ENCODE data around the gene TRIM66. TPM values are rescaled to one million over a fixed set of nuclear protein-coding genes. Genes with fewer than 3 reads are reported as not detected.

TRIM66 gene
- total RNA-seq, 2 donors from 2014 or later: 10.2 to 18.1 TPM

GRCh38 chr11:8621147-8621546 is 61.3 kb downstream of the TRIM66 start:
- ATAC-seq (ENCODE audit: insufficient number of reproducible peaks, low FRiP score, low read depth) (no peak), DNase-seq (ENCODE audit: low spot score) (no peak)
- H3K4me1 ChIP-seq (ENCODE audit: control insufficient read depth in 1 of 2, low read depth in 2 of 2): no peaks in the 10 kb centered on the region
- no peak for TF ChIP-seq CTCF (IDR thresholded peaks at IDR 0.05)
- H3K36me3 ChIP-seq: peaks cover 49% of the 10 kb centered on the region
- no peak overlapping the region for H3K4me3 ChIP-seq
- no peak overlapping the region for H3K27ac ChIP-seq
- no peaks in the 10 kb centered on the region for H3K9me3 ChIP-seq
- H3K27me3 ChIP-seq (replicated peaks; ENCODE audit: insufficient read depth): no peaks in the 10 kb centered on the region

GRCh38 chr11:8617063-8617462 is 65.4 kb downstream of the TRIM66 start:
- TF ChIP-seq CTCF (IDR thresholded peaks at IDR 0.05): no peak
- no peaks in the 10 kb centered on the region for H3K27me3 ChIP-seq (replicated peaks; ENCODE audit: insufficient read depth)
- no peak overlapping the region for H3K27ac ChIP-seq
- no peak for DNase-seq (ENCODE audit: low spot score)
- H3K4me1 ChIP-seq (ENCODE audit: control insufficient read depth in 1 of 2, low read depth in 2 of 2): no peaks in the 10 kb centered on the region
- no peaks in the 10 kb centered on the region for H3K9me3 ChIP-seq
- H3K36me3 ChIP-seq: peaks cover 29% of the 10 kb centered on the region
- ATAC-seq (ENCODE audit: insufficient number of reproducible peaks, low FRiP score, low read depth): no peak
- H3K4me3 ChIP-seq: no peak overlapping the region

- Histone ChIP-seq H3K27me3 (replicated peaks; ENCODE audit: insufficient read depth) (no peaks in the 10 kb centered on the region), H3K4me1 (ENCODE audit: control insufficient read depth in 1 of 2, low read depth in 2 of 2) (no peaks in the 10 kb centered on the region), H3K9me3 (no peaks in the 10 kb centered on the region), H3K27ac (no peak overlapping the region), H3K4me3 (no peak overlapping the region), H3K36me3 (peaks cover 23% of the 10 kb centered on the region)
- ATAC-seq (ENCODE audit: insufficient number of reproducible peaks, low FRiP score, low read depth) (no peak), DNase-seq (ENCODE audit: low spot score) (no peak)
- TF ChIP-seq CTCF (IDR thresholded peaks at IDR 0.05): no peak
These were observed 67.0 kb downstream of the TRIM66 start for GRCh38 chr11:8615291-8616032.

GRCh38 chr11:8614497-8614896 is 68.0 kb downstream of the TRIM66 start:
- Histone ChIP-seq H3K4me3 (no peak overlapping the region), H3K9me3 (no peaks in the 10 kb centered on the region), H3K27ac (no peak overlapping the region), H3K4me1 (ENCODE audit: control insufficient read depth in 1 of 2, low read depth in 2 of 2) (no peaks in the 10 kb centered on the region), H3K36me3 (peaks cover 23% of the 10 kb centered on the region), H3K27me3 (replicated peaks; ENCODE audit: insufficient read depth) (no peaks in the 10 kb centered on the region)
- ATAC-seq (ENCODE audit: insufficient number of reproducible peaks, low FRiP score, low read depth): no peak
- no peak for TF ChIP-seq CTCF (IDR thresholded peaks at IDR 0.05)
- DNase-seq (ENCODE audit: low spot score): no peak

- Histone ChIP-seq H3K27ac (no peak overlapping the region), H3K9me3 (no peaks in the 10 kb centered on the region), H3K27me3 (replicated peaks; ENCODE audit: insufficient read depth) (no peaks in the 10 kb centered on the region), H3K36me3 (peaks cover 21% of the 10 kb centered on the region), H3K4me1 (ENCODE audit: control insufficient read depth in 1 of 2, low read depth in 2 of 2) (no peaks in the 10 kb centered on the region), H3K4me3 (no peak overlapping the region)
- no peak for TF ChIP-seq CTCF (IDR thresholded peaks at IDR 0.05)
- no peak for ATAC-seq (ENCODE audit: insufficient number of reproducible peaks, low FRiP score, low read depth)
- no peak for DNase-seq (ENCODE audit: low spot score)
These were observed 69.4 kb downstream of the TRIM66 start for GRCh38 chr11:8613036-8613435.

Data from thoracic aorta (tissue), 2 donors.